ENCODE data around the gene TSC22D3.
"Not testable (repeated sequence)": the region's sequence is repeated elsewhere in the genome, so short reads cannot be mapped to it uniquely, and the experiment has no call there.

TSC22D3 gene

DNA sequence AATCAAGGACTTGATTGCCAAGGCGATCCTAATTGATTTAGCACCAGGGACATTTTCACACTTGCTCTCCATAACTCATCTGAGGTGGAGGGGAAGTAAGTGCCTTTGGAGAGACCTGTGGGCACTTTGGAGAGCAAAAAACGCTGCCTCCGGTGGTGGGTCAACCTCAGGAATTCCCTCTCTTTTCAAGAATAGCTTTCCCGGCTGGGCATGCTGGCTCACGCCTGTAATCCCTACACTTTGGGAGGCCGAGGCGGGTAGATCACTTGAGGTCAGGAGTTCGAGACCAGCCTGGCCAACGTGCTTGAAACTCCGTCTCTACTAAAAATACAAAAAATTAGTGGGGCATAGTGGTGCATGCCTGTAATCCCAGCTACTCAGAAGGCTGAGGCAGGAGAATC lies 98.1 kb downstream of the TSC22D3 start:
- FAIRE-seq: no peak

GRCh38 chrX:107676559-107677378 lies 98.8 kb downstream of the TSC22D3 start:
- no peak for FAIRE-seq

GRCh38 chrX:107675823-107676555 lies 99.6 kb downstream of the TSC22D3 start:
- no peak for FAIRE-seq

DNA sequence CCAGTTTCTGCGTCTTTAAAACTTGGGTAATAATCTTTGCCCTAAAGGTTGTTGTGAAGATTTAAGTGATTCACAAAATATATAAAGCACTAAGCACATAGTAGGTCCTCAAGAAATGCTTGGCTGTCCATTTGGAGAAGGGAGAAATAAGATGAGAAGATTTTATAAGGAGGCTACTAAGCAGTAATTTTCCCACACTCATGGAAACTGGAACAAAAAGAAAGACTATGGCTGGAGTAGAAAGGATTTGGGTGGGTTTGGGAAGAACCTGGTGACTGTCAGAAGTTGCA lies 100.3 kb downstream of the TSC22D3 start:
- FAIRE-seq: no peak

DNA sequence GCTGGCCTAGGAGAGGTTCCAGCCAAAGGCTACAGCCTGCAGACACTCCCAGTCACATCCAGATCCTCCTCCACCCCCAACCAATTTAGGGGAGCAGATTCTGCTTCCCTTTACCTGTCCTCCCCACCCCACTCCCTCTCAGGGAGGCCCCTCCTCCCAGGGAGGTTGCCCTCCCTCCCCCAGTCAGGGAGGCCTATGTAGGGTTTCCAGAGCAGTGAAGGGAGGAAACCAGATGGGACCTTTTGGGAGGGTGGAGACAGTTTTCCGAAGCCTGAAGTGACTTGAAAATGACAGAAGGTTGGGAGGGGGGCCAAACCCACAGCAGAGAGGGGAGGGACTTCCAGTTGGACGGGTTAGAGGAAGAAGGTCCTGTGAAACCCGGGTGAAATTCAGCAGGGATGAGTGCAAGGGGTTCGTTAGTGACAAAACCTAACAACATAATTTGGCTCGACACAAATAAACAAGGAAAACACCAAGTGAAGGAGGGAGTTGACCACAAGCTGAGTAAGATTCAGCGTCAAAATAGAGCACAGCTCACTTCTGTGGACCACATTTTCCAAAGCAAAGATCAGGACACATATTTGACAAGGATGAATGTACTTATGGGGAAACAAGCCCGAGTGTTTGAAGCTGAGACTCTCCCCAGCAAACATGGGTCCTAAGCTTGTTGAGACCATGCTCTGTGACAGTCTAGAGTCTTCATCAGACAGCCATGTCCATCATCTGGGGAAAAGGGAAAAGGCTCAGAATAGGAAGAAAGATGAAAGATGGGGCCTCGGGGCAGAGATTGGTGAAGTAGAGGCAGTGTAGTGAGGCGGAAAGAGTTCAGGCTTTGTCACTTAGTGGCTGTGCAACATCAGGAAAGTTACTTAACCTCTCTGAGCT lies 100.9 kb downstream of the TSC22D3 start:
- FAIRE-seq: no peak

- no peak for FAIRE-seq
Measured at GRCh38 chrX:107673933-107674479, 101.6 kb downstream of the TSC22D3 start.

DNA sequence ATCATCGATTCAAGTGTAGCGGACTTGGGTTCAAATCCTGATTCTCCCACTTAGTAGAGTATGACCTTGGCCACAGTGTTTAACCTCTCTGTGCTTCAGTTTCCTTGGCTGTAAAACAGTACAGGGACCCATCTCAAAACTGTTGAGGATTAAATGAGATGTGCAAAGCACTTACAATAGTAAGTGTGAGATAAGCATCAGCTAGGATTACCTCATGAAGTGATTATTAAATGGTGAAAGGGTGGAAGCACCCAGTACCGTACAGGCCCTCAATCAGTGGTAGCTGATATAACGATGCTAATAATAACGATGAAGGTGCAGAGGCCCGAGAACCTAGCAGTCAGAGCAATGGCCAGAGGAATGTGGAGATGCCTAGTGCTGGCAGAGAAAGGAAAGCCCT lies 102.2 kb downstream of the TSC22D3 start:
- no peak for FAIRE-seq

GRCh38 chrX:107672955-107673378 lies 102.6 kb downstream of the TSC22D3 start:
- FAIRE-seq: no peak

- FAIRE-seq: not testable (repeated sequence)
Measured at GRCh38 chrX:107671256-107671655, 104.3 kb downstream of the TSC22D3 start.

DNA sequence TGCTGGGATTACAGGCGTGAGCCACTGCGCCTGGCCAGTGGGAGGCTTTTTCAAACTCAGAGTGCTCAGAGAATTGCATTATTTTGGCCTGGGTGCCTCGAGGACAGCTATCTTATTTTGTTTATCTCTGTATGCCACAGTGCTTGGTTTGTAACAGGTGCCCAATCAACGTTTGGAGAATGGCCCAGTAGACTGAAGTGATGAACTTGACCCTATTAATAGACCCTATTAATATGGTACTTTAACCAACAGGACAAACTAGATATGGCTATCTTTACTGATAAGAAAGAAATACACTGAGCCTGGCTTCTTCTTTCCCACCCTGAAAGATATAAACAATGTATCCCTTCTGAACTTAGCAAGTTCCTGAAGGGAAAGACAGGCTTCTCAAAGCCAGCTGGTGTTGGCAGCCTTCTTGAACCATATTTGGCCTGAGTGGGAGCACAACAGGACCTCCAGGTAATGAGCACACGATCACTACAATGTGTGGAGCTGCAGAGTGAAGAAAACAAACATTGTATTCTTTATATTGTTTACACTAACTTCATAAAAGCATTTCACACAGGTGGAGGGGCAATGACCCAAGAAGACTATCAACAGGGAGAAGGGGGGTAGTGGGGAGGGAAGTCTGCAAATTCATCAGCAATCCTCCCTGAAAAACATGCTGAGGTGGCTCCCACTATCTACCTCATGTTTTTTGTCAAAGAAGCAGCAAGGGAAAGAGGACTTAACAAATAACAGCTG lies 105.5 kb downstream of the TSC22D3 start:
- no peak for FAIRE-seq

DNA sequence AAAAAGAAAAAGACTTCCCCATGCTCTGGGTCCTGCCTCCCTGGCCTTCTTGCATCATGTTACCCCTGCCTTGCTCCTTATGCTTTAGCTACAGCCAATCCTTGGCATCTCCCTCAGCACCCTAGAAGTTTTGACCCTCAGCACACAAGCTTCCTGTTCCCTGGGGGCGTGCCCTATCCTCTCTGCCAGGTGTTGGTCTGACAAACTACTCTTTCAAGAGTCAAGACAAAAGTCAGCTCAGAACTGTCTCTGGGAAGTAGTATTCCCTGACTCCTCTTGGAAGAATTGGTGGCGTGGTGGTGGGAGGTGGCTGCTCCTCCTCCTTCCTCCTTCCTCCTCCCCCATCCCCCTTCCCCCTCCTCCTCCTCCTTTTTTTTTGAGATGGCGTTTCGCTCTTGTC lies 106.3 kb downstream of the TSC22D3 start:
- no peak for FAIRE-seq

DNA sequence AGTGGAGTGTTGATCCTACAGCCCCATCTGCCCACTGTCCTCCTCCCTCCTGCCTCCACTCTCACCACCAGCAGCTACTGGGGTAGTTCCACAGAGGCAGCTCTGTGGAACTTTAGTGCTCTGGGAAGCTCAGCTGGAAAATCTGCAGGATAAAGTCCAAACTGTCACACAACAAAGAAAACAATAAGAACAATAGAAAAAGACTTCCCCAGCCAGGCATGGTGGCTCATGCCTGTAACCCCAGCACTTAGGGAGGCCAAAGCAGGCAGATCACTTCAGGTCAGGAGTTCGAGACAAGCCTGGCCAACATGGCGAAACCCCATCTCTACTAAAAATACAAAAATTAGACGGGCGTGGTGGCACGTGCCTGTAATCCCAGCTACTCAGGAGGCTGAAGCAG lies 106.9 kb downstream of the TSC22D3 start:
- not testable (repeated sequence) for FAIRE-seq

DNA sequence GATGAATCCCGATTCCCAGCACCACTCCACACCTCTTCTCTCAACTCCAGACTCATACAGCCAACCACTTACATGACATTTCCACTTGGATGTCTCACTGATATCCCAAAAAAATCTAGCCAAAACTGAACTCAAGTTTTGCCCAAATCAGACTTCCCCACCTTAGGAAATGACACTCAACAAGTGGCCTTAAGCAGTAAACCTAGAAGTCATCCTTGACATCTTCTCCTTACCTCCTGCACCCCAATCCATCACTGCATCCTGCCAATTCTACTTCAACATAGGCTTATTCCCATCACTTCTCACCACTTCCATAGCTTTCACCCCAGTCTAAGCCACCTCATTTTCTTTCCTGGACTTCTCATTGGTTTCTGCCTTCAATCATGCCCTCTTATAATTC lies 108.2 kb downstream of the TSC22D3 start:
- no peak for FAIRE-seq

GRCh38 chrX:107666931-107667330 lies 108.7 kb downstream of the TSC22D3 start:
- FAIRE-seq: no peak

All from islet of Langerhans (tissue), 1 donor.